HepG2 (cell line): Measurements from ENCODE around the gene ARL10. TPM values are rescaled to one million over a fixed set of nuclear protein-coding genes. Genes with fewer than 3 reads are reported as not detected.

Experiments
- AGO1 ChIP-seq: fragments of 200-400 bp; formaldehyde crosslinking; IDR thresholded peaks from 2 replicates; pipeline ENCODE4 v1.6.1; 2017; ENCODE audit warnings: mild to moderate bottlenecking, low read depth, low read length, moderate library complexity; ENCODE audit not compliant: poor library complexity, severe bottlenecking
- ATAD3A ChIP-seq: sonication (generic); formaldehyde crosslinking; IDR thresholded peaks from 2 replicates; pipeline ENCODE4 v1.4.0; 2020; ENCODE audit warnings: missing genetic modification reagents
- BHLHE40 ChIP-seq: IDR thresholded peaks from 2 replicates; pipeline ENCODE4 v1.6.1; 2011; ENCODE audit warnings: low read length, improper control_type of control experiment
- CBX5 ChIP-seq: sonication (generic); formaldehyde crosslinking; IDR thresholded peaks from 2 replicates; pipeline ENCODE4 v1.4.0; 2020; ENCODE audit warnings: missing genetic modification reagents, borderline replicate concordance
- E2F5 ChIP-seq: sonication (generic); formaldehyde crosslinking; conservative IDR thresholded peaks from 2 replicates; pipeline ENCODE4 v1.4.0; 2020; ENCODE audit warnings: missing genetic modification reagents
- HNF4G ChIP-seq, 2 experiments: sonication (generic) in 1 of 2; formaldehyde crosslinking in 1 of 2; IDR thresholded peaks; 2 replicates each; pipeline versions ENCODE4 v1.4.0 to v1.6.1; 2011 to 2020; ENCODE audit warnings: borderline replicate concordance in 2 of 2, low read depth in 2 of 2, mild to moderate bottlenecking in 2 of 2, low read length in 1 of 2, missing genetic modification reagents in 1 of 2, moderate library complexity in 1 of 2
- IRF2 ChIP-seq: IDR thresholded peaks from 2 replicates; pipeline ENCODE4 v1.6.1; 2018; ENCODE audit warnings: missing genetic modification reagents, missing compliant biosample characterization
- KDM4B ChIP-seq: sonication (generic); formaldehyde crosslinking; IDR thresholded peaks from 2 replicates; pipeline ENCODE4 v1.4.0; 2020; ENCODE audit warnings: missing genetic modification reagents
- MED13 ChIP-seq: sonication (generic); formaldehyde crosslinking; IDR thresholded peaks from 2 replicates; pipeline ENCODE4 v1.5.0; 2020; ENCODE audit warnings: missing genetic modification reagents
- MXD4 ChIP-seq: IDR thresholded peaks from 2 replicates; pipeline ENCODE4 v1.6.1; 2016; ENCODE audit warnings: mild to moderate bottlenecking, missing biosample characterization, missing genetic modification reagents
- PHF5A ChIP-seq: IDR thresholded peaks from one replicate; pipeline ENCODE4 v1.6.1; 2018; ENCODE audit warnings: low read depth, missing genetic modification reagents; ENCODE audit not compliant: unreplicated experiment
- POLR2AphosphoS5 ChIP-seq: IDR thresholded peaks from 2 replicates; pipeline ENCODE4 v1.6.1; 2012; ENCODE audit warnings: low read depth, low read length
- SAP130 ChIP-seq: IDR thresholded peaks from 2 replicates; pipeline ENCODE4 v1.6.1; 2016; ENCODE audit warnings: low read depth
- TCF7 ChIP-seq: sonication (generic); IDR thresholded peaks from 2 replicates; pipeline ENCODE4 v1.6.1; 2016; ENCODE audit warnings: antibody characterized with exemption, low read depth
- TEAD2 ChIP-seq: sonication (generic); formaldehyde crosslinking; IDR thresholded peaks from 2 replicates; pipeline ENCODE4 v1.9.0; 2021; ENCODE audit warnings: missing genetic modification reagents
- ZBTB7A ChIP-seq: sonication (generic); formaldehyde crosslinking; IDR thresholded peaks from 2 replicates; pipeline ENCODE4 v1.8.0; 2022; ENCODE audit warnings: mild to moderate bottlenecking, missing genetic modification reagents
- ZFP41 ChIP-seq: sonication (generic); formaldehyde crosslinking; IDR thresholded peaks from 2 replicates; pipeline ENCODE4 v1.4.0; 2020; ENCODE audit warnings: mild to moderate bottlenecking, missing genetic modification reagents, borderline replicate concordance
- ZFP91 ChIP-seq: sonication (generic); formaldehyde crosslinking; IDR thresholded peaks from 2 replicates; pipeline ENCODE4 v1.9.0; 2022; ENCODE audit warnings: missing genetic modification reagents, mild to moderate bottlenecking, borderline replicate concordance
- ZNF124 ChIP-seq: sonication (generic); formaldehyde crosslinking; IDR thresholded peaks from 2 replicates; pipeline ENCODE4 v1.4.0; 2020; ENCODE audit warnings: missing genetic modification reagents
- ZNF160 ChIP-seq: sonication (generic); formaldehyde crosslinking; IDR thresholded peaks from 2 replicates; pipeline ENCODE4 v1.8.0; 2022; ENCODE audit warnings: mild to moderate bottlenecking, inconsistent platforms, missing genetic modification reagents
- ZNF235 ChIP-seq: sonication (generic); formaldehyde crosslinking; IDR thresholded peaks from 2 replicates; pipeline ENCODE4 v1.8.1; 2023; ENCODE audit warnings: mild to moderate bottlenecking, missing genetic modification reagents, borderline replicate concordance
- ZNF317 ChIP-seq: sonication (generic); formaldehyde crosslinking; IDR thresholded peaks from 2 replicates; pipeline ENCODE4 v1.5.0; 2020; ENCODE audit warnings: mild to moderate bottlenecking, missing genetic modification reagents
- ZNF576 ChIP-seq: sonication (generic); formaldehyde crosslinking; IDR thresholded peaks from 2 replicates; pipeline ENCODE4 v1.4.0; 2020; ENCODE audit warnings: mild to moderate bottlenecking, missing genetic modification reagents
- ZNF670 ChIP-seq: sonication (generic); formaldehyde crosslinking; IDR thresholded peaks from 2 replicates; pipeline ENCODE4 v1.8.0; 2022; ENCODE audit warnings: mild to moderate bottlenecking, missing genetic modification reagents, borderline replicate concordance
- ZNF75D ChIP-seq: sonication (generic); formaldehyde crosslinking; IDR thresholded peaks from 2 replicates; pipeline ENCODE4 v1.8.1; 2023; ENCODE audit warnings: missing genetic modification reagents, mild to moderate bottlenecking, borderline replicate concordance
- ZNF788 ChIP-seq: sonication (generic); formaldehyde crosslinking; IDR thresholded peaks from 2 replicates; pipeline ENCODE4 v1.5.0; 2020; ENCODE audit warnings: mild to moderate bottlenecking, missing genetic modification reagents, borderline replicate concordance
- ZNF792 ChIP-seq: IDR thresholded peaks from 2 replicates; pipeline ENCODE4 v1.6.1; 2016
- ZNF841 ChIP-seq: sonication (generic); formaldehyde crosslinking; IDR thresholded peaks from 2 replicates; pipeline ENCODE4 v1.8.1; 2023; ENCODE audit warnings: missing genetic modification reagents, borderline replicate concordance
- ZSCAN21 ChIP-seq: sonication (generic); formaldehyde crosslinking; IDR thresholded peaks from 2 replicates; pipeline ENCODE4 v1.8.0; 2022; ENCODE audit warnings: mild to moderate bottlenecking, missing genetic modification reagents, moderate library complexity, borderline replicate concordance
- polyA plus RNA-seq, 8 experiments: library from polyadenylated mRNA; depleted of rRNA in 3 of 8; stranded (reverse) in 7 of 8; unstranded in 1 of 8; fragments of >200 nt; fragmentation: Illumina TruSeq in 4 of 8; extraction: Trizol in 4 of 8; gene quantifications; 2 replicates each; pipeline versions ENCODE4 v1.2.1 to v1.2.3, GENCODE V29; 2011 to 2016; ENCODE audit warnings: low read depth in 4 of 8, missing spikeins in 1 of 8, mixed read lengths in 1 of 8; ENCODE audit not compliant: insufficient read depth in 1 of 8
- total RNA-seq, 5 experiments: library from RNA; depleted of rRNA; stranded (reverse); fragments of >200 nt; fragmentation: Illumina TruSeq; extraction: Trizol; gene quantifications; 2 replicates each; pipeline ENCODE4 v1.2.3, GENCODE V29; 2016; ENCODE audit warnings: low read depth in 1 of 5

ARL10 gene
- total and polyA plus RNA-seq, 2 of the 13 experiments (the other 11 are each of a cell fraction or from before 2014, with no cell fraction given), result 0.18 to 0.50 TPM

- TF ChIP-seq ZFP91 (peak; percentile 92), ZNF841 (CRISPR knock-in tag) (no peak), ZNF124 (CRISPR knock-in tag) (no peak), AGO1 (no peak), HNF4G (IDR thresholded peaks at IDR 0.05; ENCODE audit: borderline replicate concordance, low read depth, low read length) (peak; percentile 8; the same call in 1 of the 2 replicates), HNF4G (CRISPR knock-in tag; IDR thresholded peaks at IDR 0.05; ENCODE audit: borderline replicate concordance, low read depth) (peak; percentile 55; the same call in 1 of the 2 replicates), CBX5 (CRISPR knock-in tag) (peak; percentile 95; the same call in 1 of the 2 replicates), ZBTB7A (CRISPR knock-in tag) (peak; percentile 72), MXD4 (peak; percentile 51; the same call in 1 of the 2 replicates), E2F5 (CRISPR knock-in tag) (no peak), KDM4B (no peak), IRF2 (CRISPR knock-in tag) (peak; percentile 85; the same call in 1 of the 2 replicates), ATAD3A (CRISPR knock-in tag) (0 out of 2 replicates have a peak, but pooled peaks have one; percentile 62), ZNF576 (CRISPR knock-in tag) (no peak; the same call in 1 of the 2 replicates), POLR2AphosphoS5 (peak; percentile 99), PHF5A (no peak), ZNF75D (no peak), TEAD2 (CRISPR knock-in tag) (no peak), ZNF160 (no peak), ZSCAN21 (CRISPR knock-in tag) (peak; percentile 84; the same call in 1 of the 2 replicates), ZNF235 (no peak; the same call in 1 of the 2 replicates), TCF7 (no peak), MED13 (CRISPR knock-in tag) (no peak), SAP130 (CRISPR knock-in tag) (peak; percentile 92), ZNF788 (CRISPR knock-in tag) (no peak; the same call in 1 of the 2 replicates), BHLHE40 (0 out of 2 replicates have a peak, but pooled peaks have one; percentile 24), ZNF670 (no peak), ZNF792 (CRISPR knock-in tag) (peak; percentile 82; the same call in 1 of the 2 replicates), ZFP41 (CRISPR knock-in tag) (no peak), ZNF317 (no peak; the same call in 1 of the 2 replicates)
These were observed 3.7 kb upstream of the ARL10 start, which contains the start of gene KIAA1191 (continued) for GRCh38 chr5:176361437-176362232.
